Stimulated activated CD8-positive, alpha-beta memory T cell treated with anti-CD3 and anti-CD28 coated beads, Interleukin-7, amount 100 ng/mL, for 24 hours (primary cell): ENCODE data around the gene PLA2G15.

ENCODE experiments used
- DNase-seq: peaks from one replicate; pipeline ENCODE4 v3.0.0-alpha.2; 2020; ENCODE audit warnings: low read depth

PLA2G15 gene, protein sequence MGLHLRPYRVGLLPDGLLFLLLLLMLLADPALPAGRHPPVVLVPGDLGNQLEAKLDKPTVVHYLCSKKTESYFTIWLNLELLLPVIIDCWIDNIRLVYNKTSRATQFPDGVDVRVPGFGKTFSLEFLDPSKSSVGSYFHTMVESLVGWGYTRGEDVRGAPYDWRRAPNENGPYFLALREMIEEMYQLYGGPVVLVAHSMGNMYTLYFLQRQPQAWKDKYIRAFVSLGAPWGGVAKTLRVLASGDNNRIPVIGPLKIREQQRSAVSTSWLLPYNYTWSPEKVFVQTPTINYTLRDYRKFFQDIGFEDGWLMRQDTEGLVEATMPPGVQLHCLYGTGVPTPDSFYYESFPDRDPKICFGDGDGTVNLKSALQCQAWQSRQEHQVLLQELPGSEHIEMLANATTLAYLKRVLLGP

DNA sequence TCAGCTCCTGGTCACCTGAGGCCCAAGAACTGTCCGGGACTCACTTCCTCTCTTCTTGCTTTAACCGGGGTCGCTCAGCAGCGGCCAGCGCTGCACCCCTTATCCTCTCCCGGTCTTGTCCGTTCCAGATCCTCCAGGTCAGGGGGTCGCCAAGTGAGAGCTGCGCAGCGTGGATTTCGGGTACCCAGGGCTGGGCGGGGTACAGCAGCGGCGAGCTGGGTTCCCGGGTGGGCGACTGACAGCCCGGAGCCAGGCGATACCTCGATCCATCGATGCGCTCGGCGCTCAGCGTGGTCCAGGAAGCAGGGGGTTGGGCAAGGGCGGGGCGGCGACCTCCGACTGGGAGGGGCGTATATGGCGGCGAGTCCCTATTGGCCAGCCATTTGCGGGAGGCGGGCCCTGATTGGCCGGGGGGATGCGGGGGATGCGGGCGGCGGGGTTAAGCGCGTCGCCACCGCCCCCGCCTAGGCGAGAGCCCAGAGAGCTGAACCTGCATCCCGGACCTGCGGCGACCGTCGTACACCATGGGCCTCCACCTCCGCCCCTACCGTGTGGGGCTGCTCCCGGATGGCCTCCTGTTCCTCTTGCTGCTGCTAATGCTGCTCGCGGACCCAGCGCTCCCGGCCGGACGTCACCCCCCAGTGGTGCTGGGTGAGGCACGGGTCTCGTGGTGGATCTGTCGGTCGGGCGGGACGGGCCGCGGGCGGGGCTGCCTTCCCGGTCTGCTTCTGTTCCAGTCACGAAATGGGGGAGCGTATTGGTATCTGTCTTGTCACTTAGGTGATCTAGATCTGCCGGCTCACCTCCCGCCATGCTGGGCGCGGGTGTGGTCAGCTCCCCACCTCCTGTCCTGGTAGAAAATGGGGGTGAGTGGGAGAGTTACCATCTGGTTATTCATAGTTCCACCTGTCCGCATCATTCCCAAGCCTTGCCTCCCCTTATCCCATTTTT lies at the start of gene PLA2G15:
Gene PLA2G15 (plus strand): TSS at position 471 of the 951 bp plus-strand sequence. CDS start 54 bp downstream, at position 525.
- peak; percentile 95 for DNase-seq

DNA sequence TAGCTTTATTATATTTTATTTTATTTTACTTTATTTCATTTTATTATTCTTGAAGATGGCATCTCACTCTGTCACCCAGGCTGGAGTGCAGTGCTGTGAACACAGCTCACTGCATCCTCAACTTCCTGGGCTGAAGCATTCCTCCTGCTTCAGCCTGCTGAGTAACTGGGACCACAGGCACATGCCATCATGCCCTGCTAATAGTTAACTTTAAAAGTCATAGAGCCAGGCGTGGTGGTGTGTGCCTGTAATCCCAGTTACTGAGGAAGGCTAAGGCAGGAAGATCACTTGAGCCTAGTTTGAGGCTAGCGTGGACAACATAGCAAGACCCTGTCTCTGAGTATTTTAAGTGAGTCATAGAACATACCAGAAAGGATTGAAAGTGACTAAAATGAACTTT lies 47.9 kb upstream of the PLA2G15 start:
- DNase-seq, result no peak

DNA sequence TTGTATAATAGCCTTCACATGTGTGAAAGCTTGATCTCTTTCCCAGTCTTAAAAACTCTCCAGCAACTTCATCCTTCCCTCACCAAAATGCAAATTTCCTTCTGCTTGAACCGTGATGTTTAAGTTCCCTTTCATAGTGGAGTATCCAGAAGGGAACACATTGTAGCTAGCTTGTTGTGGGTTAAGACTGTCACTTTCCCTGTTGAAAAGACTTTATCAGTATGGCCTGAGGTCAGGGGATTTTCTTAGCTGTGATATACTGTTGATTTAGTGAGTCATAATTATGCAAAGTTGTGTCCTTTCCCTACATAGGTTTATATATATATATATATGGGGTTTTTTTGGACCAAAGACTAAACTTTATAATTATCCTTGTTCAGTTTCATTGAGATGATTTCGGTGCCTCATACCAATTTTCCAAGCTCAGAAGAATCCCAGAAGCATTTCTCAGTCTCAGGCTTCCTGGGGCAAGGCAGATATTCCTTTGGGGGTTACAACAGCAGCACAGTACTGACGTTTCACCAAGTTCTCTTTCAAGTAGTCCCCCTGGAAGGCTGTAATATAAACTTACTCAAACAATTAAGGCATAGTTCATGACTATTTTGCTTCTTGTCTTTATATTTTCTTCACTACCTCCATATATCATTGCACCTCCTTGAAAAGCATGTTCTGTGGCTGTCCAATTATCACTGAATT lies 44.9 kb upstream of the PLA2G15 start:
- DNase-seq, result no peak

DNA sequence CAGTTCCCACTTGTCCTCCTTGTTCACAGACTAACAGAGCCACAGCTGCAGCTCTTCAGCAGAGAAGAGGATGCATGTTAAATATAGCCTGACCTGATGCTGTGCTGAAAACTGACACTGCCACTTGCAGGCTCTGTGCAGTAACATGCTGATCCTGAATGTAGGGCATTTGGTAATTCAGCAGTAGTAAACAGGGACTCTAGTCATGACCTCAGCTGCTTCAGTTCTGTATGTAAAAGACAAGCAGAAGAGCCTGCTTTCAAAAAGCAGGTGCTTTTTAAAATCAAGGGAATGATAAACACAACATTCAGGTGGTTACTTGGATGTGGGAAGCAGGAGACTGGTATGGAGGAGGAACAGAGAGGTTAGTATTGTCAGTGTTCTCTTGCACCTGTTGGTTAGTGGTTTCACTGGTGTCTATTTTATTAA lies 43.1 kb upstream of the PLA2G15 start:
- DNase-seq, result no peak

DNA sequence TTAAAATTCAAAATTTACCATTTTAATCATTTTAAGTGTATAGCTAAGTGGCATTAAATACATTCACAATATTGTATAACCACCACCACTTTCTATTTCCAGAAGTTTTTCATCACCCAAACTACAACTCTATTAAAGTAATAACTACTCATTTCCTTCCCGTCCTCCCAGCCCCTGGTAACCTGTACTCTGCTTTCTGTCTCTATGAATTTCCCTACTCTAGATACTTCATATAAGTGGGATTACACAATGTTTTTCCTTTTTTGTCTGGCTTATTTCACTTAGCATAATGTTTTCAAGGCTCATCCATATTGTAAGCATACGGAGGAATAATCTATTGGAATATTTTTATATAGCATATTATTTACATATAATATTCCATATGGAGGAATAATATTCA lies 38.9 kb upstream of the PLA2G15 start:
- DNase-seq, result no peak

DNA sequence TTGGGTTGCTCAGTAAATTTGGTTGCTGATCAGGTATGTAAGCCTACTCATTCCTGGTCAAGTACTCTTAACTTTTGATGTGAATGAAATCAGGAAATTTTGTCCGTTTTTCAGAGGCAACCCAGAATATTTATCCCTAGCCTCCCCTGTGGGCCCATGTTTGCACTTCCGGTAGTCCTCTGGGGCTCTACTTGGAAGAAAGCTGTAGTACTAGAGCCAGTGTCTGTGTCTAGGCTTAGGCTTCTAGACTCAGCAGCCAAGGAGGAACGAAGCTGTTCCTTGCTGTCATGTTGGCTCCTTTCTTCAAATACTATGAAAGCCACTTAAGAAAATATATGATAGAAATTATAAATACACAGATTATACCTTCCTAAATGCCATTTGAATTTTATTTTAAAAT lies 30.4 kb upstream of the PLA2G15 start:
- no peak for DNase-seq

DNA sequence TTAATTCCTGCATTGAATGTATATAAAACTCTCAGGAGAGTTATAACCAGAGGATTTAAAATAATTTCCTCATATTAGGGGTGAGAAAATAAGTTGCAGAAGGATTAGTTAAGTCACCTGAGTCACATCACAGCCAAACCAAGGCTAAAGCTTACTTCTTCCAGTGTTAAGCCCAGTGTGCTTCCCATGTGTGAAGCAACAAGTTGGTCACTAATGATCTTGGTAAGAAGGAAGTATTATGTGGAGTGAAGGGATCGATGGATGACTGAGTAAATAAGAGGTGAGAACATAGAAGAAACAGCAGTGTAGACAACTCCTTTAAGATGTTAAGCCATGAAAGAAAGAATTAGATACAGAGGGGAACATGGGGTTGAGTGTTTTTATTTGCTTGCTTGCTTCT lies 29.9 kb upstream of the PLA2G15 start:
- DNase-seq, result no peak

DNA sequence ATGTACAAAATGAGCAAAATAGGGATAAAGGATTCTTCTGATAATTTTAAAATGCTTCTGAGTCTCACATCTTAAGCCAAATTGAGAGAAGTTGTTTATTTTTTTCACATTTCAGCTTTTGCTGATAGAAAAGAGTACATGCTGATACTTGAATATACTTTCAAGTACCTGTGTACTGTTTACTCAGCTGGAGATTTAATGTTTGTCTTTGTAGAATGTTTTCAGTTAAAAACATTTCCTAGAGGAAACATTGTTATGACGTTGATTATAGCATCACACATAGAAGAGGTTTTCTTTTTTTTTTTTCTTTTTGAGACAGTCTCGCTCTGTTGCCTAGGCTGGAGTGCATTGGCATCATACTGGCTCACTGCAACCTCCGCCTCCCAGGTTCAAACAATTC lies 28.9 kb upstream of the PLA2G15 start:
- DNase-seq, result no peak

DNA sequence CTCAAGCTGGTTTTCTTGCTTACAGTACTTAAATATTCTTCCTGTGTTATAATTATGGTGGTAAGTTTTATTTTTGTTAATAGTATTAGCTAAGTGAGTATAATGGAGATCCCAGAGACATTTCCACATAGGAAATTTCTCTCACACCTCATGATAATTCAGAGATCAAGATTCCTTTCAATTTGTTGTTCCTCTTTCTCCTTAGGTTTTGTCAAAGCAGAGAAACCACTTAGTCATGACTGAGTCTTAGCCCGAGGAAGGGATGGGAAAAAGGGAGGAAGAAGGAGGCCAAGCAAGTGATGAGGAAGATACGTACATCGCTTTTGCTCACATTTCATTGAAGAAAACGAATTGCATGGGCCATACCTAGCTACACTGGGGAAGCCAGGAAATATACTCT lies 27.7 kb upstream of the PLA2G15 start:
- DNase-seq, result no peak

DNA sequence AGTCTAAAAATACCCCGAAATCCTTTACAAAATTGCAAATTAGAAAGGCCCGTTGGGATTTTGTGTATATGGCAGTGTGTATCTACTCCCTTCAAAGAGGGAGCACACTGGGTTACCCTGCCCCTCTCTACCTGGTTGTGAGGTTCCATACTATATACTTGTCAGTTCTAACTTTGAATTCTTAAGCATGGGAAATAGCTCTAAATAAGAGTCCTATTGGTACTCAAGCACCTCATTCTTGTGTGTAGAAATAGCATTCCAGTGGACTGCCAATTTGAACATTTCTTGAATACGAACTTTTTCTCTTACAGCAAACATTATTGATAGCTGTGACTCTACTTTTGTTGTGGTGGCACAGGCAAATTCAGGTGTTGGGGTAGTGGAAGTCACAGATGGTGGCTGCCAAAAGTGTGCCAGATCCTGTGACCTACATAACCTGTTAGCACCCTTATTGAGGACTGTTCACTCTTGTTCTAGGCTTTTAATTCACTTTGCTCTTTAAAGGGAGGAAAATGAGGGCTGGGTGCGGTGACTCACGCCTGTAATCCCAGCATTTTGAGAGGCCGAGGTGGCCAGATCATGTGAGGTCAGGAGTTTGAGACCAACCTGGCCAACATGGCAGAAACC lies 25.3 kb upstream of the PLA2G15 start:
- DNase-seq, result no peak

DNA sequence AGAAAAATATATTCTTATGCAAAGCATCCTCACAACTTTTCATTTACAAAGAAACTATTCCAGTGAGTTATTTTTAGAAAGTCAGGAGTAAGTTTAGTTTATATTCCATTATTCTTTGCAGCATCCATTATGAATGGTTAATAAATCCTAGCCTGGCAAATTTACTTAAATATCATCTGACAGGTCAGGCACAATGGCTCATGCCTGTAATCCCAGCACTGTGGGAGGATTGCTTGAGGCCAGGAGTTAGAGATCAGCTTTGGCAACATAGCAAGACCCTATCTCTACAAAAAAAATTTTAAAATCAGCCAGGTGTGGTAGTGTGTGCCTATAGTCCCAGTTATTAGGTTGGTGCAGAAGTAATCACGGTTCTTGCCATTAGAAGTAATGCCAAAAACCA lies 22.1 kb upstream of the PLA2G15 start:
- no peak for DNase-seq

DNA sequence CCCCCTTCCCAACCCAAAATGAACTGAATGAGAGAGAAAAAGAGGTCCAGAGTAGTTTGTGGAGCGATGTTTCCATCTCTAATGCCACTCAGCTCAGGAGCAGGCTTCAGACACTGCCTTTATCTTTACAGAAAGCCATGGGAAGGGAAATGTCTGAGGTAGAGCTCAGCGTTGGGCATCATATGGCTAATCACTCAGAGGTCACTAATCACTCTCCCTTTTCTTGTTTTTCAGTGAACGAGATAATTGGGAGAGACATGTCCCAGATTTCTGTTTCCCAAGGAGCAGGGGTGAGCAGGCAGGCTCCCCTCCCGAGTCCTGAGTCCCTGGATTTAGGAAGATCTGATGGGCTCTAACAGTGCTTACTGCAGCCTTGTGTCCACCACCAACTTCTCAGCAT lies 19.1 kb upstream of the PLA2G15 start:
- DNase-seq, result no peak

DNA sequence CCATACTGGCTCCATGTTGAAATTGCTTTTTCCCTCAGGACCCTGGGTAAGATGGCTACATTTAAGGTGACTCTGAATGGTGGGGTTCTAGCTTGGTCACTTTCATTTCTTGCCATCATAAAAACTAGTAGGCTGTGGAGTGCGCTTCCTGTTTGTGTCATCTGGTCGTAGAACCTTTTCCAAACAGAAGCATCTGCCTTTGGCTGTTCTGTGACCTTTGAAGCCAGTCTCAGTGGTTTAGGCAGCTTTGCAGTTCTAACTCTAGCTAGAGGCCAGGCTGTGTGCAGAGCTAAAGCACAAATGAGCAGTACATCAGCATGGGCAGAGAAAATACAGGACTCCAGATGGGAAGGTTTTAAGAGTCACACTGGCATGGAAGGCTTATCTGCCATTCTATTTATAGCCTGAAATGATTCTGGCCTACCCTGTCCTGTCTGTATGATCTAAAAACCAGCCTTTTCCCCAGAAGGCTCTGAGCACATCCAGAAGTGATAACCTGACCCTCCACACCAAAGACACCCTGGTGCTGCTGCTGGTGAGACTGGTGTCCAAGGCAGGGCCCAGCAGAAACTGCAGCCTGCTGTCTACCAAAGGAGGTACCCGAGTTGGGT lies 17.9 kb upstream of the PLA2G15 start:
- no peak for DNase-seq

DNA sequence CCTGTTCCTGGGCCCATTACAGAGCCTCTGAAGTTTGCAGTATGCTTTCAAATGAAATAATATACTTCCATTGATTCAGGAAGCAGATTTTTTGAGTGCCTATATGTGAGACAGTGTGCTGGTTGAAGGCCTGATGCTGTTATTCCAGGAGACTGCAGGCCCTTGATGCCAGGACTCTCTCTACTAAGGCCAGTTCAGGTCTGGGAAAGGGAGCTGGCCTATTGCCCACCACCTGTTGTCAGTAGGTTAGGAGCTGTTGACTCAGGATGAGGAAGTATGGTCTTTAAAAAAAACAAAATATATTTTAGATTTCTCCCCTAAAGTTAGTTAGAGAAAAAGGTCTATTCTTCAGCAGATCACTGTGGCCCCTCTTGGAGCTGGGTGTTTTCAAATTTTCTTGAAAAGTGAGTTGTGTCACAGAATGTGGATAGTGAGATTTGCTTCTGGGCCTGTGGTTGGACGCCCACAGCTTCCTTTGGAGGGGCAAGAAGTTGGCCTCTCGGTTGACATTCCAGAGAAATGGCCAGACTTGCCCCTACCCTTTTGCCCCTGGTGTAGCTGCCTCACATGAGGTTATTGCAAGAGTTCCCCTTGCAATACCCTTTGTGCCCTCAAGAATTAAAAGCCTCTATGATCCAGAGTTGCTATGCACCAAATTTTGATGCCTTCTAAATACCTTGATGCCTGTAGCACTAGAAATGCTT lies 17.2 kb upstream of the PLA2G15 start:
- DNase-seq, result no peak

DNA sequence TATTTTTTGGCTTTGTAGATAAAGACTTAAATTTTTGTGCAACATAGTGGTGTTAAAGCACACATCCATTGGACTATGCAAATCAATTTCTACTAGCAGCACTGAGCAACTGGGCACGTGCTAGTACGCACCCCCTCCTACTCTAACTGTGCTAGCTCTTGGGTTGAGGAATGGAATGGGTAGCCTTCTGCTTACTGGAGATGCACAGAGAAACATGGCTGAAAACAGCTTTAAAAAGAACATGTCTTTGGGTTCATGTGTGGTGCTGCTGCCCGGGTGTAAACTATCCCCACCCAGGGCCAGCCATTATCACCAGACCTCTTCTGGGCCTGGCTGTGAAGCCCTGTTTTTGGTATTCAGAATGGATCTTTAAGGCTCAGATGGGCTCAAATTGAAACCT lies 16.5 kb upstream of the PLA2G15 start:
- DNase-seq, result no peak

DNA sequence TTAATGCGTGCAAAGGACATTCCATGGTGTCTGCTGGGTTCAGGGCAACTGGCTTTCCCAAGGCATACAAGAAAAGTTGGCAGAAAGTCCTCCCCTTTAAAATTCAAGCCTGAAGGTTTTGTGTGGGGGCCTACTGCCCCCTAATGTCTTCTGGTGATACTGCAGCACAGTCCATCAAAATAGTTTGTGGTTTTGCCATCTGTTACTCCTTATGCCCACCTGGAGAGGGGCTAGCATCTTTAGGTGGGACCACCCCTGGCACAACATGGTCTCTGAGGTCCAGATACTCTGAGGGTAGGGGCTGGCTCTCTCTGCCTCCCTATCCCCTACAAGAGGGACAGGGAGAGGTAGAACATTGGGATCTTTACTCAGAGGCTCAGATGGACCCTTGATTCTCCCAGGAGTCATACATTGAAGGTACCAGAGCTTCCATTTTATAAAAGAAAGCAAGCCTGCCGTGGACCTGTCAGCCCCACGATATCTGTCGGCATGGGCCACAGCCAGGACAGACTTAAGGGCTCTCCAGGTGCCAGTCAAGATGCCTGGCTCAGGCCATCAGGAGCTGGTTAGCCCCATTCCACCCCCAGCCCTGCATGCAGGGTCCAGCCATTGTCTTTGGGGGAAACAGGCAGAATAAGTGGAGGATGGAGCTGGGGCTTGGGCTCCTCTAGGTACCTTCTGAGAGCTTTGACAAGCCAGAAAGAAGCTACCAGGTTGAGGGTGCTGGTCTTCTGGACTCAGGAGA lies 15.6 kb upstream of the PLA2G15 start:
- DNase-seq, result no peak

DNA sequence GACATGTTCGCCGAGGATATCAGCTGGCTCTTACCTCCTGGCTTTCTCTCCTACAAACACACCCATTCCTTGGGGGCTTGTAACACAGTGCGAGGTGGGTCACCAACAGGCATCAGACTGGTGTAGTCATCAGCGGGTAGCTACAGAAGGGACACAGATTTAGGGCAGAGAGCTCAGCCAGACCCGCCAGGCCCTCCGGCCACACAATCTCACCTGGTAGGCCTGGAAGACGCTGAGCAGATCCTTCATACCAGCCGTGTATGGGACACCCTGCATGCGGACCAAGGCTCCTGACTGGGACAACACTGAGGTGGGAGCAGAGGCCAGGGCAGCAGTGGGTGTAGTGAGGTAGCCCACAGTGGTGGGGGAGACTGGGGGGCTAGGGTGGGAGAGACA lies 15.0 kb upstream of the PLA2G15 start:
- no peak for DNase-seq

DNA sequence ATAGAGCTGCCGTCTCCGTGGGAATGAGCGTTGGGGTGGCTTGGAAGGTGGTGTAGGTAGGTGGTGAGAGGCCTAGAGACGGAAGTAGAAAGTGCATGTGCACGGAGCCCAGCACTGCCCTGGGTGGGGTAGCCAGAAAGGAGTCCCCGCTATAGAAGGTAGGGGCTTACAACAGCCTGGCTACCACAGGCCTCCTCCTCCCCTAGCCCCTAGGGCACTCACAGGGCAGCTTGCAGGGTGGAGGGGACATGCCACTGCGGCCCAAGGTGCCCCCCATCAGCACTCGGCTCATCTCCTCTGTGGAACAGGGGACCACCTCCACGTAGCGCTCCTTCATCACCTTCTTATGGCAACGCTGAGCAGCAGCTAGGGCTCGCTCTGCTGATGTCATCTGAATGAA lies 14.2 kb upstream of the PLA2G15 start:
- no peak for DNase-seq

DNA sequence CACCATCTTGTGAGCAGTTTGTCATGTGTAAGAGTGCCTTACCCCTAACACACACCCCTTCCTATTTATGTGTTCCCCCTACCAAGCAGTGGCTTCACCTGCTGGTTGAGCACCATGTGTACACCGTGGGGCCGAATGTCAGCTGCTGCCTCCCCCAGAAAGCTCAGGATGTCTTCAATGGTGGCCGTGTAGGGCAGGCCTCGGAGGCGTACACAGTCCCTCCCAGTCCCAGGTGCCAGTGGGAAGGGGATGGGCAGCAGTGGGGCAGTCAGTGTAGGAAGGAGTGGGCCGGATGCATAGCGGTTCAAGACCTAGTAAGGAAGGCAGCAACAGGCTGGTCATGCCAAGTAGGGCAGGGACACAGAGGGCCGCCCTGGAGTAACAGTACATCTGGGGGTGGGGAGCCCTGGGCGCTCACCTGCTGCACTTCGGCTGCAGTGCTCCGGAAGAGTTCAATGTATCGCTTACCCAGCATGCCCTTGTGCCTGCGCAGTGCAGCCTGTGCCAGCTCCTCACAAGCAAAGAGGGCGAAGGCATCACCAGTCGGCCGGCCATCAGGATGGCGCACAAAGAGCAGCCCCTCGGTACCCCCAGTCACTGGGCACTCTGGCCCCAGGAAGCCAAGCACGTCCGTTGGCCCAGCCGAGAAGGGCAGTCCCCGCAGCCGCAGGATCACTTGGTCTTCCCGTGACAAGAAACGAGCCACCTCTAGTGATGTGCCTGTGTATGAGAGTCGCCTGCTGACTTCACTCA lies 13.6 kb upstream of the PLA2G15 start:
- DNase-seq, result no peak
